Measurements from ENCODE around the gene GGTA1. TPM values are rescaled to one million over a fixed set of nuclear protein-coding genes. Genes with fewer than 3 reads are reported as not detected.
"Not testable (repeated sequence)": the region's sequence is repeated elsewhere in the genome, so short reads cannot be mapped to it uniquely, and the experiment has no call there.

GGTA1 gene
- total RNA-seq, 1 donor from 2014 or later: not detected

DNA sequence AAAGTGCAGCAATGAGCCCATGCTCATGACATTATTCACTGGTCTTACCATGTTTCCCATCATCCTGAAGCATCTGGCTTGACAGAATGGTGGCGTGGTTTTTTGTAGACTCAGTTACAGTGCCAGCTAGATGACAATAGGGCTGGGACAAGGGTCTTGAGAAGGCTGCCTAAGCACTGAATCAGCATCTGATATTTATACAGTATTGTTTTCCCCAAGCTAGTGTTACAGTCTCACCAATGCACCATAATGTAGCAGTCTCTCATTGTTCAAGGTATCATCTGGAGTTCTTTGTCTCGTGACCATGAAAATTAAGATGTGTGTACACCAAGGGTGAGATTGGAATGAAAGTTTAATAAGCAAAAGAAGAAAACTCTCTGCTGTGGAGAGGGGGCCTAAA, 19.0 kb upstream of the GGTA1 start:
- no peak overlapping the region for H3K4me3 ChIP-seq (ENCODE audit: low read depth, low read length)
- TF ChIP-seq, protein P1, sequence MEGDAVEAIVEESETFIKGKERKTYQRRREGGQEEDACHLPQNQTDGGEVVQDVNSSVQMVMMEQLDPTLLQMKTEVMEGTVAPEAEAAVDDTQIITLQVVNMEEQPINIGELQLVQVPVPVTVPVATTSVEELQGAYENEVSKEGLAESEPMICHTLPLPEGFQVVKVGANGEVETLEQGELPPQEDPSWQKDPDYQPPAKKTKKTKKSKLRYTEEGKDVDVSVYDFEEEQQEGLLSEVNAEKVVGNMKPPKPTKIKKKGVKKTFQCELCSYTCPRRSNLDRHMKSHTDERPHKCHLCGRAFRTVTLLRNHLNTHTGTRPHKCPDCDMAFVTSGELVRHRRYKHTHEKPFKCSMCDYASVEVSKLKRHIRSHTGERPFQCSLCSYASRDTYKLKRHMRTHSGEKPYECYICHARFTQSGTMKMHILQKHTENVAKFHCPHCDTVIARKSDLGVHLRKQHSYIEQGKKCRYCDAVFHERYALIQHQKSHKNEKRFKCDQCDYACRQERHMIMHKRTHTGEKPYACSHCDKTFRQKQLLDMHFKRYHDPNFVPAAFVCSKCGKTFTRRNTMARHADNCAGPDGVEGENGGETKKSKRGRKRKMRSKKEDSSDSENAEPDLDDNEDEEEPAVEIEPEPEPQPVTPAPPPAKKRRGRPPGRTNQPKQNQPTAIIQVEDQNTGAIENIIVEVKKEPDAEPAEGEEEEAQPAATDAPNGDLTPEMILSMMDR (conservative IDR thresholded peaks at IDR 0.05; ENCODE audit: low read depth, low read length): no peak
- no peak for DNase-seq (ENCODE audit: low read depth)

DNA sequence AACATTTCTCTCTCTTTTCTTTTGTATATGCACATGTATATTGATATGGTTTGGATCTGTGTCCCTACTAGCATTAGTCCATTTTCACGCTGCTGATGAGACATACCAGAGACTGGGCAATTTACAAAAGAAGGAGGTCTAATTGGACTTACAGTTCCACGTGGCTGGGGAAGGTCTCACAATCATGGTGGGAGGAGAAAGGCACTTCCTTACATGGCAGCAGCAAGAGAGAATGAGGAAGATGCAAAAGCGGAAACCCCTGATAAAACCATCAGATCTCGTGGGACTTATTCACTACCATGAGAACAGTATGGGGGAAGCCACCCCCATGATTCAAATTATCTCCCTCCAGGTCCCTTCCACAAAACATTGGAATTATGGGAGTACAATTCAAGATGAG, 13.5 kb upstream of the GGTA1 start:
- DNase-seq (ENCODE audit: low read depth); H3K4me3 ChIP-seq (ENCODE audit: low read depth, low read length): not testable (repeated sequence)

DNA sequence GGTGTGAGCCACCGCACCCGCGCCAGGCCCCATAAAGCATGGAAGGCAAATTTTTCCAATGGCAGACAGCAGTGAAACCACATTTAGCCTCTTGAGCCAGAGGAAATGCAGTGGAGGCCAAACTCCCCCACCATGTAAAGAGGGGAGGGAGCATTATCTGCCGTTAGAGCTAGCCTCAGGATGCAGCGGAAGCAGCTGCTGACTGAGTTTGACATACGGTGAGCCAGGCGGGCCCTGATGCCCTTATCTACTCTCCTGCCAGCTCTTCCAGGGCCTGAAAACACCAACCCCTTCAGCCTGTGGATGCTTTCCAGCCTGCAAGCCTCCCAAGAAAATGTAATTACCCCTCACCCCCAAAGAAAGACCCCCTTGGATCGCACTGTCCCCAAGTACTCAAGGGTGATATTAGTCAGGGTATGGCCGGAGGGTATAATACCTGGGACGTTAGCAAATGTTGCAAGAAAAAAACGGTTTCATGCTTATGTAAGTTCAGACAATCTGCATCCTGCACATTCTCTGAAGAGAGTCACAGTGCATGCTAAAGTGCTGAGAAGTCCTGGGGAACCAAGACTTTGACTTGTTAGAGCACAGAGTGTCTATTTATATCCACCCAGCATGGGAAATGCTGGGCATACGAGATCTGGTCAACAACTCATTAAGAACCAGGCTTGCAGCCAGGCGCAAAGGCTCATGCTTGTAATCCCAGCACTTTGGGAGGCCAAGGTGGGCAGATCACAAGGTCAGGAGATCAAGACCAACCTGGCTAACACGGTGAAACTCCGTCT, 11.3 kb upstream of the GGTA1 start:
- H3K4me3 ChIP-seq (ENCODE audit: low read depth, low read length): no peak overlapping the region
- DNase-seq (ENCODE audit: low read depth): no peak
- TF ChIP-seq, protein P1 (conservative IDR thresholded peaks at IDR 0.05; ENCODE audit: low read depth, low read length): no peak

GRCh38 chr9:121509180-121509579, 9.5 kb upstream of the GGTA1 start:
- no peak for DNase-seq (ENCODE audit: low read depth)
- TF ChIP-seq, protein P1 (conservative IDR thresholded peaks at IDR 0.05; ENCODE audit: low read depth, low read length): no peak
- no peak overlapping the region for H3K4me3 ChIP-seq (ENCODE audit: low read depth, low read length)

- no peak overlapping the region for H3K4me3 ChIP-seq (ENCODE audit: low read depth, low read length)
- TF ChIP-seq, protein P1 (conservative IDR thresholded peaks at IDR 0.05; ENCODE audit: low read depth, low read length): no peak
- no peak for DNase-seq (ENCODE audit: low read depth)
Measured at GRCh38 chr9:121508415-121508814, 8.8 kb upstream of the GGTA1 start.

- TF ChIP-seq, protein P1 (conservative IDR thresholded peaks at IDR 0.05; ENCODE audit: low read depth, low read length): no peak
- H3K4me3 ChIP-seq (ENCODE audit: low read depth, low read length): no peak overlapping the region
- no peak for DNase-seq (ENCODE audit: low read depth)
Measured at GRCh38 chr9:121505903-121506735, 6.5 kb upstream of the GGTA1 start.

DNA sequence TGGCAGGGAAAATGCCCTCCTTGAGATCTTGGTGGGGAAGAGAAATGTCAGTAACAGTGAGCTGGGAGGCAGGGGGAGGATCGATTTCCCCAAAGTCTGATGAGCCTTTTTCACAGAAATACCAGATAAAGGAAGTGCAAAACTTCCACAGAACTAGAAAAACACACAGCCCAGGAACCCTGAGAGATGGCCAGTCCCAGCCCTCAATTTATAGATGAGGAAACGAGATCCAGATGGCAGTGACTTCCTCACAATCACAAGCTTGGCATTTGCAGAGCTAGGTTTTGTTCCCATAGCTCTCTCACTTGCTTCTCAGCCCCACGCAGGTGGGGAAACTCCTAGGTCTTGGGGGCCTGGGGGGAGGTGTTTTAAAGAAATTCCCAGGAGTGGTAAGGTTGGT, 3.8 kb upstream of the GGTA1 start:
- TF ChIP-seq, protein P1 (conservative IDR thresholded peaks at IDR 0.05; ENCODE audit: low read depth, low read length): no peak

More for the DNA sequence above, 3.8 kb upstream of the GGTA1 start:
- no peak for DNase-seq (ENCODE audit: low read depth)
- no peak overlapping the region for H3K4me3 ChIP-seq (ENCODE audit: low read depth, low read length)

Data from epithelial cell of proximal tubule (primary cell).